Stimulated activated naive CD8-positive, alpha-beta T cell treated with anti-CD3 and anti-CD28 coated beads, Interleukin-15, Interleukin-2, amounts not matched to agents 100 U/mL and 50 U/mL, for 24 hours (primary cell): Measurements from ENCODE around the gene GNAT1.
"Not testable (repeated sequence)": the region's sequence is repeated elsewhere in the genome, so short reads cannot be mapped to it uniquely, and the experiment has no call there.

Experiments used
- ATAC-seq: fragments of 150-1000 bp; cut with Tn5 transposase; one replicate; pipeline ENCODE4 v1.10.0; 2021
- DNase-seq: peaks from one replicate; pipeline ENCODE4 v3.0.0; 2021

GNAT1 gene

GRCh38 chr3:50241163-50241562, 49.8 kb downstream of the GNAT1 start:
- ATAC-seq (no peak), DNase-seq (no peak)

DNA sequence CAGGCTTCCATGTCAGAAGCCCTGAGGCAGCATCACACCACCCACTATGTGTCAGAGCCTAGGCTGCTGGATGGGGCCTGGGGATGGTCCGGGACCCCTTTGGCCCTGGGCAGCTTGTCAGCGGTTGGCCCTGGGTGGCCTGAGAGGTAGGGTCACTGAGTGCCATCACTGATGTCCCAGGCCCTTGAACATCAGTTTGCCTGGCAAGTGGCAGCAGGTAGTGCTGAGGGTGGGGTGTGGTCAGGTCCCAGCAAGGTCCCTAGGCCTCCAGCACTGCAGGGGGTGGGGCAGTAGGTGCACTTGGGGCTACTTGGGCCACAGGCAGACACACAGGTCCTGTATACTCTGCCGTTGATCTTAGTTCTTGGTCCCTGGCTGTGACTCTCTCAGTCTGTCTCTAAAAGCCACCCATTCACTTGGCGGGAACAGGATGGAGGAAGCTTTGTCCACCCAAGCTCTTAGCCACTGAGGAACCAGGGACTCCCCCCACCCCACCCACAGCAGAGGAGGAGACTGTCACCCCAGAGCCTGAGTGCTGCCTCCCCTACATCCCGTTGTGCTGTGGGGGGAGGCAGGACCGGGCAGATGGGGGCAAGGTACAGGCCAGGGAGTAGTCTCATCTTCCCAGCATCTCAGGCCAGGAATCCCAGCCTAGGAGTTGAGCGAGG, 50.4 kb downstream of the GNAT1 start:
- no peak for DNase-seq
- ATAC-seq: no peak

GRCh38 chr3:50242381-50242770, 51.0 kb downstream of the GNAT1 start:
- ATAC-seq: no peak
- DNase-seq: no peak

- peak; percentile 66 for DNase-seq
- ATAC-seq: no peak
These were observed 51.6 kb downstream of the GNAT1 start for GRCh38 chr3:50242851-50243542.

- DNase-seq (no peak), ATAC-seq (no peak)
These were observed 52.1 kb downstream of the GNAT1 start for GRCh38 chr3:50243543-50243895.

DNA sequence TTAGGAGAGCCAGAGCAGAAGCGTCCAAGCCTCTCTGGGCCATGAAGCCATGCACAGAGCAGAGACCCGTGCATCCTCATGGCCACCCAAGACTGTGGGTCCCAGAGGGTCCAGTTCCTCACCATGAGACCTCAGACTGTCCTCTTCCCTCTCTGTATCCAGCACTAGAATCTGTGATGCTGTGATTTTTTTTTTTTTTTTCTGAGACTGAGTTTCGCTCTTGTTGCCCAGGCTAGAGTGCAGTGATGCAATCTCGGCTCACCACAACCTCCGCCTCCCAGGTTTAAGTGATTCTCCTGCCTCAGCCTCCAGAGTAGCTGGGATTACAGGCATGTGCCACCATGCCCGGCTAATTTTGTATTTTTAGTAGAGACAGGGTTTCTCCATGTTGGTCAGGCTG, 53.4 kb downstream of the GNAT1 start:
- not testable (repeated sequence) for ATAC-seq, DNase-seq

DNA sequence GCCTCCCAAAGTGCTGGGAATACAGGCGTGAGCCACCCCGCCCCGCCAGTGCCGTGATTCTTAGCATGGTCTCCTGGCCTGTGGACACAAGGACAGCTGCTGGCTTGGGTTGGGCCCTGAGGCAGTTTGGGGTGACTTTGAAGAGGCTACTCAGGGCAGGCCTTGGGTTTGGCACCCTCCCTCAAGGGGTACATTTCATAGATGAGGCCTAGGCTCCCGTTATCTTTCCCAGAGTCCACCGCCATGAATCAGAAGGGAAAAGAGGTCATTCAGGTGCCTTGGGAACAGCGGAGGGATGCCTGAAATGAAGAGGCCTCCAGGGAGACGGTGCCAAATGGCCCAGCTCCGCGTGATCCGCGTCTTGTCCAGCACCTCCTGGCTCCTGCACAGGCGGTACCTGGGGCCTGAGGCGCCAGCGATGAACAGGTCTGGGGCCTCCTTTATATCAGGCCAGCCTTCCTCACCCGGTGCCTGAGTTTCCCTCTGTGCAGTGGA, 53.9 kb downstream of the GNAT1 start:
- DNase-seq (no peak), ATAC-seq (no peak)

- peak; percentile 79 for ATAC-seq
- peak; percentile 99 for DNase-seq
These were observed 54.6 kb downstream of the GNAT1 start for GRCh38 chr3:50245831-50246516.

DNA sequence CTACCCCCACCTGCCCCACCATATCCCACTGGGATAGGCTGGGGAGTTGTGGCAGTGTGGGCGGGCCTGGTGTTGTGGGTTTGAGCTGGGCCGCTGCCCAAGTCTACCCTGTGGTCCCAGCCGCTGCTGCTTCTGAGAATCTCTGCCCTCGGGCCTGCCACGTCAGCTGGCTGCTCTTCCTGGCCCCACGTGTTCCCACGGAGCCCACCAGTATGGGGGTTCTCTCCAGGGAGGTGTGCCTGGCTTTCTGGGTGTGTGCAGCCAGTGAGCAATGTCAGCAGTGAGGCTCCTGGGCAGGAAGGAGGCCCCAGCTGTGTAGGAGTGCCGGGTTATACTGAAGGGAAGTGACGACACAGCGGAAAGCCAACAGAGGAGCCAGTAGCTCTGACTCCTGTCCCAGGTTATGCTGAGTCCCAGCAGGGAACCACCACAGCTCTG, 55.1 kb downstream of the GNAT1 start:
- DNase-seq: peak; percentile 86
- ATAC-seq: peak; percentile 89
